Erythroblast (primary cell): ENCODE measurements around the gene GOLGA5.

ENCODE experiments used
- GATA1 ChIP-seq: IDR thresholded peaks from 2 replicates; pipeline ENCODE4 v1.6.1; 2011; ENCODE audit warnings: low read depth, mild to moderate bottlenecking, control low read depth, low read length, moderate library complexity
- POLR2A ChIP-seq: IDR thresholded peaks from 2 replicates; pipeline ENCODE4 v1.6.1; 2011; ENCODE audit warnings: mild to moderate bottlenecking, low read length

DNA sequence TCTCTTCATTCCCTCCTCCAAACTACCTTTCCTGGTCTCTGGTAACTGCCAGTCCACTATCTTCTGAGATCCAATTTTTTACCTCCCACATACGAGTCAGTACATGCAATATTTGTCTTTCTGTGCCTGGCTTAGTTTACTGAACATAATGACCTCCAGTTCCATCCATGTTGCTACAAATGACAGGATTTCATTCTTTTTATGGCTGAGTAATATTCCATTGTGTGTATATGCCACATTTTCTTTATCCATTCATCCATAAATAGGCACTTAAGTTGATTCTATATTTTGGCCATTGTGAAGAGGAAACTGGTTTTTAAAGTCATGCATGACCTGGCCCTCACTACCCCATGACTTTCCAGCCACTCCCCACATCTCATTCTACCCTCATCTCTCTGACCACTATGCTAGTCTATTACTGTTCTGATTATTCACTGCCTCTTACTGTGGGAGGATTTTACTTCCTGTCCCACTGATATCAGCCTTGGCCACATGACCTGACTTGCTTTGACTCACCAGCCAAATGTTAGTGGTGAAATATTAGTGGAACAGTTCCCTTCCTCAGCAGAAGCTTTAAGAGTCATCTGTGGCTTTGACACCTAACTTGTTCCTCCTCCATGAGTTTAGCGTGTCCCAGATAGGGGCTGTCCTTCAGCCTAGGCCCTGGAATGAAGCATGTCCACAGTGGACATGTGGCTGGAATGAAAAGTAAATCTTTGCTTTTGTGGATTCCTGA, 52.2 kb downstream of the GOLGA5 start:
- no peak for TF ChIP-seq POLR2A
- TF ChIP-seq GATA1, result no peak
